HepG2 (cell line): ENCODE results near the gene LSMEM2. TPM values are rescaled to one million over a fixed set of nuclear protein-coding genes. Genes with fewer than 3 reads are reported as not detected.

Source experiments
- BHLHE40 ChIP-seq: IDR thresholded peaks from 2 replicates; pipeline ENCODE4 v1.6.1; 2011; ENCODE audit warnings: low read length, improper control_type of control experiment
- CBX5 ChIP-seq: sonication (generic); formaldehyde crosslinking; IDR thresholded peaks from 2 replicates; pipeline ENCODE4 v1.4.0; 2020; ENCODE audit warnings: missing genetic modification reagents, borderline replicate concordance
- CC2D1A ChIP-seq: sonication (generic); formaldehyde crosslinking; IDR thresholded peaks from 2 replicates; pipeline ENCODE4 v1.8.1; 2023; ENCODE audit warnings: mild to moderate bottlenecking, missing genetic modification reagents
- ETV5 ChIP-seq: IDR thresholded peaks from 2 replicates; pipeline ENCODE4 v1.6.1; 2018; ENCODE audit warnings: missing biosample characterization, missing genetic modification reagents, inconsistent platforms, borderline replicate concordance
- FOXK1 ChIP-seq: sonication (generic); formaldehyde crosslinking; IDR thresholded peaks from 2 replicates; pipeline ENCODE4 v1.4.0; 2020; ENCODE audit warnings: low read depth, missing genetic modification reagents, borderline replicate concordance
- GATAD1 ChIP-seq: IDR thresholded peaks from 2 replicates; pipeline ENCODE4 v1.6.1; 2016; ENCODE audit warnings: missing genetic modification reagents, missing compliant biosample characterization
- GPN1 ChIP-seq: sonication (generic); formaldehyde crosslinking; IDR thresholded peaks from 2 replicates; pipeline ENCODE4 v1.5.1; 2020; ENCODE audit warnings: missing genetic modification reagents, borderline replicate concordance
- KDM2A ChIP-seq: sonication (generic); formaldehyde crosslinking; IDR thresholded peaks from 2 replicates; pipeline ENCODE4 v1.4.0; 2020; ENCODE audit warnings: low read depth, missing genetic modification reagents, borderline replicate concordance
- KLF6 ChIP-seq: IDR thresholded peaks from 2 replicates; pipeline ENCODE4 v1.8.0; 2016; ENCODE audit warnings: missing biosample characterization, missing genetic modification reagents
- MATR3 ChIP-seq: sonication (generic); formaldehyde crosslinking; IDR thresholded peaks from 2 replicates; pipeline ENCODE4 v1.4.0; 2020; ENCODE audit warnings: missing genetic modification reagents
- MXD4 ChIP-seq: IDR thresholded peaks from 2 replicates; pipeline ENCODE4 v1.6.1; 2016; ENCODE audit warnings: mild to moderate bottlenecking, missing biosample characterization, missing genetic modification reagents
- SAFB2 ChIP-seq: sonication (generic); formaldehyde crosslinking; IDR thresholded peaks from 2 replicates; pipeline ENCODE4 v1.5.1; 2020; ENCODE audit warnings: missing genetic modification reagents, low read depth, mild to moderate bottlenecking, borderline replicate concordance
- SCMH1 ChIP-seq: sonication (generic); formaldehyde crosslinking; IDR thresholded peaks from 2 replicates; pipeline ENCODE4 v1.9.0; 2021; ENCODE audit warnings: missing genetic modification reagents, mild to moderate bottlenecking, borderline replicate concordance
- TAF15 ChIP-seq: fragments of 200-400 bp; formaldehyde crosslinking; IDR thresholded peaks from one replicate; pipeline ENCODE4 v1.6.1; 2018; ENCODE audit warnings: mild to moderate bottlenecking, low read depth, low read length; ENCODE audit not compliant: poor library complexity, severe bottlenecking
- TOE1 ChIP-seq: sonication (generic); formaldehyde crosslinking; IDR thresholded peaks from 2 replicates; pipeline ENCODE4 v1.4.0; 2020; ENCODE audit warnings: mild to moderate bottlenecking, missing genetic modification reagents
- TSC22D2 ChIP-seq: sonication (generic); formaldehyde crosslinking; IDR thresholded peaks from 2 replicates; pipeline ENCODE4 v1.5.1; 2020; ENCODE audit warnings: missing genetic modification reagents, mild to moderate bottlenecking, borderline replicate concordance
- U2AF2 ChIP-seq: fragments of 200-400 bp; formaldehyde crosslinking; IDR thresholded peaks from 2 replicates; pipeline ENCODE4 v1.6.1; 2017; ENCODE audit warnings: low read depth, mild to moderate bottlenecking, low read length
- YEATS4 ChIP-seq: sonication (generic); formaldehyde crosslinking; IDR thresholded peaks from 2 replicates; pipeline ENCODE4 v1.4.0; 2020; ENCODE audit warnings: missing genetic modification reagents, borderline replicate concordance
- ZNF264 ChIP-seq: sonication (generic); formaldehyde crosslinking; IDR thresholded peaks from 2 replicates; pipeline ENCODE4 v1.4.0; 2020; ENCODE audit warnings: missing genetic modification reagents
- ZNF274 ChIP-seq: sonication (generic); formaldehyde crosslinking; IDR thresholded peaks from 2 replicates; pipeline ENCODE4 v1.5.1; 2020; ENCODE audit warnings: mild to moderate bottlenecking, missing genetic modification reagents
- ZNF333 ChIP-seq: sonication (generic); formaldehyde crosslinking; IDR thresholded peaks from 2 replicates; pipeline ENCODE4 v1.4.0; 2020; ENCODE audit warnings: mild to moderate bottlenecking, missing genetic modification reagents, borderline replicate concordance
- ZNF563 ChIP-seq: sonication (generic); formaldehyde crosslinking; IDR thresholded peaks from 2 replicates; pipeline ENCODE4 v1.8.0; 2022; ENCODE audit warnings: mild to moderate bottlenecking, moderate library complexity, missing genetic modification reagents
- ZNF616 ChIP-seq: sonication (generic); formaldehyde crosslinking; IDR thresholded peaks from 2 replicates; pipeline ENCODE4 v1.5.0; 2020; ENCODE audit warnings: low read depth, mild to moderate bottlenecking, missing genetic modification reagents
- polyA plus RNA-seq, 8 experiments: library from polyadenylated mRNA; depleted of rRNA in 3 of 8; stranded (reverse) in 7 of 8; unstranded in 1 of 8; fragments of >200 nt; fragmentation: Illumina TruSeq in 4 of 8; extraction: Trizol in 4 of 8; gene quantifications; 2 replicates each; pipeline versions ENCODE4 v1.2.1 to v1.2.3, GENCODE V29; 2011 to 2016; ENCODE audit warnings: low read depth in 4 of 8, missing spikeins in 1 of 8, mixed read lengths in 1 of 8; ENCODE audit not compliant: insufficient read depth in 1 of 8
- total RNA-seq, 5 experiments: library from RNA; depleted of rRNA; stranded (reverse); fragments of >200 nt; fragmentation: Illumina TruSeq; extraction: Trizol; gene quantifications; 2 replicates each; pipeline ENCODE4 v1.2.3, GENCODE V29; 2016; ENCODE audit warnings: low read depth in 1 of 5
- TF ChIP-seq, protein P1 (sequence below): sonication (generic); formaldehyde crosslinking; conservative IDR thresholded peaks from 2 replicates; pipeline ENCODE4 v1.5.0; 2020; ENCODE audit warnings: missing genetic modification reagents
- TF ChIP-seq, protein P2 (sequence below): sonication (generic); formaldehyde crosslinking; IDR thresholded peaks from 2 replicates; pipeline ENCODE4 v1.5.1; 2020; ENCODE audit warnings: mild to moderate bottlenecking, missing genetic modification reagents, borderline replicate concordance
- TF ChIP-seq, protein P3 (sequence below): IDR thresholded peaks from 2 replicates; pipeline ENCODE4 v1.6.1; 2016; ENCODE audit warnings: low read depth, borderline replicate concordance

The LSMEM2 gene
- total and polyA plus RNA-seq, 2 of the 13 experiments (the other 11 are each of a cell fraction or from before 2014, with no cell fraction given) = 0.07 to 0.41 TPM

DNA sequence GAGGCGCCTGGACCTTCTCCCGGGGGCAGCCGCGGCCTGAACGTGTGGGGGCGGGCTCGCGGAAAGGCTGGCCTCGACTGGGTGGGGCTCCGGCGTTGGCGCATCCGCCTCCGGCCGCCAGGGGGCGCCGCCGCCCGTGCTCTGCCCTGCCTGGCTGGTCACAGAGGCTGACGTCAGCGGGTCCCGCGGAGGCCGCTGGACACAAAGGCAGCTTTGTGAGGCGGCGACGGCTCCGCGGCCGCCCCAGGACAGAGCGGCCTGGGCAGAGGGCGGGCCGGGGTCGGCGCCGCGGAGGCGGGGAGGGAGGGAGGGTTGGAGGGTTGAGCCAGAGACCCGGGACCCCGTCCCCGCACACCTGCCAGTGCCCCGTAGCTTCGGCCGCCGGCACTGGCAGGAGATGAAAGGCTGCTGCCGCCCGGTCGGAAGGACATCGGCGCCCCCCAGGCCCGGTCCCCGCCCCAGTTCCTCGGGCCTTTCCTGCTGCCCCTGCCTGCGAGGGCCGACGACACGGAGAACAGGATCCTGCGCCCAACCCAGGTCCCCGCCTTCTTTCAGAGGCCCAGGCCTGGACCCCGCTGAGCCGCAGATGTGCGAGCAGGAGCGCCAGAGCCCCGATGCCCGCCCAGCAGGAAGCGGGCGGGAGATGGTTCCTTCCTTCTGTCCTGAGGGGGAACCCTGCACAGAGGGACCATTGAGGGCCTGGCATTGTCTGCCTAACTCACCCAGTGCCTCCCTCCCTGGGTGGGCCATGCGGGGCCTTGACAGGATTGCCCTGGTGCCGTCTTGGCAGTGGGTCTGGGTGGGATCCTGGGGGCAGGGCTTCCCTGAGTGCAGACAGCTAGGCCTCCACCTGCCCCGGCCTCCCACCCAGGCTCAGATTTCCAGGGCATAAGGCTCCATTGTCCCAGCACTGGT is 18.6 kb upstream of the LSMEM2 start (continued):
- TF ChIP-seq TOE1 = peak; percentile 70; the same call in 1 of the 2 replicates
- TF ChIP-seq KDM2A (CRISPR knock-in tag) = peak; percentile 80
- peak; percentile 85 for TF ChIP-seq KLF6 (CRISPR knock-in tag)
- peak; percentile 22; the same call in 1 of the 2 replicates for TF ChIP-seq ZNF274 (CRISPR knock-in tag)
- TF ChIP-seq ZNF616 (CRISPR knock-in tag) = no peak
- peak; percentile 94 for TF ChIP-seq ETV5 (CRISPR knock-in tag)
- peak; percentile 39; the same call in 1 of the 2 replicates for TF ChIP-seq FOXK1 (CRISPR knock-in tag)
- no peak for TF ChIP-seq CC2D1A
- TF ChIP-seq TSC22D2 (CRISPR knock-in tag) = peak; percentile 51; the same call in 1 of the 2 replicates
- peak; percentile 60; the same call in 1 of the 2 replicates for TF ChIP-seq GATAD1 (CRISPR knock-in tag)
- TF ChIP-seq TAF15 = no peak
- TF ChIP-seq, protein P1, sequence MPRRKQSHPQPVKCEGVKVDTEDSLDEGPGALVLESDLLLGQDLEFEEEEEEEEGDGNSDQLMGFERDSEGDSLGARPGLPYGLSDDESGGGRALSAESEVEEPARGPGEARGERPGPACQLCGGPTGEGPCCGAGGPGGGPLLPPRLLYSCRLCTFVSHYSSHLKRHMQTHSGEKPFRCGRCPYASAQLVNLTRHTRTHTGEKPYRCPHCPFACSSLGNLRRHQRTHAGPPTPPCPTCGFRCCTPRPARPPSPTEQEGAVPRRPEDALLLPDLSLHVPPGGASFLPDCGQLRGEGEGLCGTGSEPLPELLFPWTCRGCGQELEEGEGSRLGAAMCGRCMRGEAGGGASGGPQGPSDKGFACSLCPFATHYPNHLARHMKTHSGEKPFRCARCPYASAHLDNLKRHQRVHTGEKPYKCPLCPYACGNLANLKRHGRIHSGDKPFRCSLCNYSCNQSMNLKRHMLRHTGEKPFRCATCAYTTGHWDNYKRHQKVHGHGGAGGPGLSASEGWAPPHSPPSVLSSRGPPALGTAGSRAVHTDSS (CRISPR knock-in tag) = no peak
- TF ChIP-seq MXD4 (CRISPR knock-in tag) = peak; percentile 61; the same call in 1 of the 2 replicates
- peak; percentile 55; the same call in 1 of the 2 replicates for TF ChIP-seq SAFB2 (CRISPR knock-in tag)
- no peak for TF ChIP-seq CBX5 (CRISPR knock-in tag)
- no peak for TF ChIP-seq ZNF264 (CRISPR knock-in tag)
- no peak for TF ChIP-seq U2AF2
- no peak for TF ChIP-seq SCMH1 (CRISPR knock-in tag)
- TF ChIP-seq, protein P2, sequence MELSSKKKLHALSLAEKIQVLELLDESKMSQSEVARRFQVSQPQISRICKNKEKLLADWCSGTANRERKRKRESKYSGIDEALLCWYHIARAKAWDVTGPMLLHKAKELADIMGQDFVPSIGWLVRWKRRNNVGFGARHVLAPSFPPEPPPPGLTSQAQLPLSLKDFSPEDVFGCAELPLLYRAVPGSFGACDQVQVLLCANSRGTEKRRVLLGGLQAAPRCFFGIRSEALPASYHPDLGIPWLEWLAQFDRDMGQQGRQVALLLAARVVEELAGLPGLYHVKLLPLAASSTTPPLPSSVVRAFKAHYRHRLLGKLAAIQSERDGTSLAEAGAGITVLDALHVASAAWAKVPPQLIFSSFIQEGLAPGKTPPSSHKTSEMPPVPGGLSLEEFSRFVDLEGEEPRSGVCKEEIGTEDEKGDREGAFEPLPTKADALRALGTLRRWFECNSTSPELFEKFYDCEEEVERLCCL (CRISPR knock-in tag) = no peak
- peak; percentile 63; the same call in 1 of the 2 replicates for TF ChIP-seq ZNF563
- no peak for TF ChIP-seq ZNF333 (CRISPR knock-in tag)
- TF ChIP-seq, protein P3, sequence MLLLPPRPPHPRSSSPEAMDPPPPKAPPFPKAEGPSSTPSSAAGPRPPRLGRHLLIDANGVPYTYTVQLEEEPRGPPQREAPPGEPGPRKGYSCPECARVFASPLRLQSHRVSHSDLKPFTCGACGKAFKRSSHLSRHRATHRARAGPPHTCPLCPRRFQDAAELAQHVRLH (CRISPR knock-in tag) = peak; percentile 90; the same call in 1 of the 2 replicates
- no peak for TF ChIP-seq MATR3 (CRISPR knock-in tag)
- peak; percentile 57 for TF ChIP-seq BHLHE40
- TF ChIP-seq GPN1 (CRISPR knock-in tag) = no peak; the same call in 1 of the 2 replicates
- peak; percentile 91 for TF ChIP-seq YEATS4 (CRISPR knock-in tag)
